SHP77 (cell line): ENCODE measurements around the gene PCNX2.

Experiments used
- DNase-seq, 2 experiments: peaks; one replicate each; lab custom pipeline; 2025; lab: John Stamatoyannopoulos, UW

PCNX2 gene

DNA sequence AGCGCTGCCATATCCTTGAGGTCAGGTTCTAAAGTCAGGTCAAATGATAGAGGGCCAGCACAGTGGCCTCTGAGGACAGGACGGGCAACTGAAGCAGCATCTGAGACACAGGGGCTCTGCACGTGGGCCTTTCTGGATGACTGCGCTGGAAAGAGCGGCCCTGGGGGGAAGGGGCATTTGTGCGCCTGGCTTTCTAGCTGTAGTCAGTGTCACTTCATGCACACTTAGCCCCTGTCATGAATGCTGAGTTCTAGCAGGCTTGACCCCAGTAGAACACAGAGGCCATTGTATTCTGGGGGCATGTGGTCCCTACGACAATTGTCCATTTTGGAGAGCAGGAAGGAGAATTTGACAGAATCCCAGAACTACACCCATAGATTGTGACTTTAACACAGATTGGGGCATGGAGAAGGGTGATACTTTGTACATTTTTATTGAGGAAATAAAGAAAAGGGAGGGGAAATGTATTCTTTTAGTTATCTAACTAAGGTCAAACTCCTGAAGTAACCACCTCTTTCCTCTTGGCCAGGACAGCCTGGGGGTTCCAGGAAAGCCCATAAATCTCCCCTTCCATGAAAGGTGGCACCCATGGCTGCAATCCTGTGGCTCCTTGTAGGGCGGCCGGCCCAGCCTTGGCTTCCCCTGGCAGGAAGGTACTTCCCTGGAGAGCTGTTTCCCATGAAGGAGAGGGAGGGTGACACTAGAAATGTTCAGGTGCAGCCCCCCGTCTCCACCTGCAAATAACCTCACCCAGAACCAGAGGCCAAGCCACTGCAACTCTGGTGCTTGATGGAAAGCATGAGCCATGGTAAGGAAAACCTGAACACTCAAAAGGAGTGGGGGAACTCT lies 310.7 kb downstream of the PCNX2 start:
- DNase-seq = no peak

DNA sequence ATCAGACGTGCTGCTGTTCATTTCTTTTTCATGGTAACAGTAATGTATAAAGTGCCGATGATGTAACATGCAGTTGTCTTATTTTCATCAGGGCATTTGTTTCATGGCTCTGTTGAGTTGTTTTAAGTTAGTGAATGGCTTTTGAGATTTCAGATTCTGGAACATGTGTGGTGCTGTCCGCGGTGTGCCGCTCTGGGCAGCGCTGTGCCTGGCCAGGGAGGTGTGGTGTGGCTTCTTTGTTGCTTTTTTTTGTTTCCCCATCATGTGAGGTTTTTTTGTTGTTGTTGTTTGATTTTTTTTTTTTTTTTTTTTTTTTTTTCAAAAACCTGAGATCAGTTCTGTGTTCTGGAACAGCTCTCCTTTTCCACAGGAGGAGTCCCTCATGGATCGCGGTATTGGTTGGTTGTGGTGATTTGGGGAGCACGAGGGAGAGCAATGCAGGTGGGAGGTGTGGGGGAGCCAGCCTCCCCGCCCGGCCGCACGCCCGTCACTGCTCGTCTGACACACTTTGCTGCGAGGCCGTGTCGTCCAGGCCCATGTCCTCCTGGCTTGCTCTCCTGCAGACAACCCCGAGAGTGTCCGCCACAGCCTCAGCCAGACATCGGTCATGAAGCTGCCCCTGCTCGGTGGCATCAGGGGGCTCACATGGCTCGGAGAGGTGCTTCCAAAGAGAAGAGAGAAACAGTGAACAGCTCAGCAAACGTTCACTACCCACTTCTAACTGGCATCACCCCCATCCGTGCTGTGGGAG lies 311.5 kb downstream of the PCNX2 start:
- DNase-seq = no peak

DNA sequence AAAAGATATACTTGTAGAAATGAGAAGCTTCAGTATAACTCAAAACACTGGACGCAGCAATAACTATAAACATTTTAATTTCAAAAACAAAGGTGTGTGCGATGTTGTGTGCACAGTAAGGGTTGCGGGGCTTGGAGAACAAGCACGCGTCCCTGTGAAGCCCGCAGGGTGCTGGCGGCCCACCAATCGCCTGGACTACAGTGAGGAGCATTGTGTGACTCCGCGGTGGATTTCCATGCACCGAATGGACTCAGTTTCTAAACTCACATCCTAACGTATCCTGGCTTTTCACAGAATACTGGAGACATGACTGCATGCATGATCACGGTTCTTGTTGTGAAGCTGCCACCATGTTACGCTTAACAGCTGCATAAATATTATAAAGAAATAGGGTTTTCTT lies 312.1 kb downstream of the PCNX2 start:
- no peak for DNase-seq

DNA sequence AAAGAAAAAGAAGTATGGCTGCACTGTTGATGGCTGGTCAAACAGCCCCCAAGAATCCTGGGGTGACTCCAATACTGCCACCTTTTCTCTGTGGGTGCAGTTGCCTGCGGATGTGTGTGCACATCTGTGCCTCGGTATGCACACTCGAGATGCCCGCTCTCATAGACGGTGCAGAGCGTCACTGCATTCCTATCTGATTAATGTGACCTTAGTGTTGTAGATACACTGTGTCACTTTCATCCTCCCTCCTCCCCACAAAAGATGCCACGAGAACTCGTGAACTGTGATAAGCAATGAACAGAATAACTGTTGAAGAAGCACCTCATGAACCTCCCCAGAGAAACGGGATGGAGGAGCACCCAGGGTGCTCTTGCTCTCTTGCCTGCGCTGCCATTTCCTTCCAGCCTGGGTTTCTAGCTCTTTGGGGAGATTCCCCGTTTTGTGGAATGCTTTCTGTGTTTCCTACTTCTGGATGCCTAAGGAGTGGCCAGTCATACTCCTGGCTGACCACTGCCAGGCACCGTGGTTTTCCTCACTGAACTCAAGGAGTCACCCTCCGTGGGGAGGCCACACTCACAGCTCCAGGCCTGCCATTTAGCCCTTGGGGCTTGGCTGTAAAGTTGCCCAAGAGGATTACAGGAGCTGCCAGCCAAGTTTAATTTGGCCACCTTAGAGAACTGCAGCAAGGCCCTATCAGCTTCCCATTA lies 313.1 kb downstream of the PCNX2 start:
- no peak for DNase-seq

DNA sequence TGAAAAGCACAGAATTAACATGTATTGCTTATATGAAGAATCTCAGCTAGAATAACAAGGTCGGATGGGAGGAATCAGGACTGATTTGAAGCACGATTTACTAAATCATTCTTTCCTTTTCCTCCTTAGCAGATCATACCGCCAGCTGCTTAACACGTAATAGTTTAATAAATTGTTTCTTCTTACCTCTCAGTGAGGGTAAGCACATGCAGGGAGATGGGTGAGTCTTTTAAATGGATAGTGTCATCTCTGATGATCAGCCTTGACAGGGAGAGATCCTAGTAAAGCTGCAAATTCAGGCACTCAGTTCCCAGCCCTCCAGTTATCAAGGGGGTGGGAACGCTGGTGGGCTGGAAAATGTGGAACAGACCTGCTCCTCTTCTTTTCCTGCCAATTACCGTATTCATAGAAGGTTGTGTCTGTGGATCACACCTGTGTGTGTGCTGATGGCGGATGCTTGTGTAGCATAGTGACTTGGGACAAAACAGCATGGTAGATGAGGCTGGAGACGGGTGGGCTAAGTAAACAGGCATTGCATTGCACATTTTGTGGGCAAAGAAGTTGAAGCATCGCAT lies 314.5 kb downstream of the PCNX2 start:
- no peak for DNase-seq

DNA sequence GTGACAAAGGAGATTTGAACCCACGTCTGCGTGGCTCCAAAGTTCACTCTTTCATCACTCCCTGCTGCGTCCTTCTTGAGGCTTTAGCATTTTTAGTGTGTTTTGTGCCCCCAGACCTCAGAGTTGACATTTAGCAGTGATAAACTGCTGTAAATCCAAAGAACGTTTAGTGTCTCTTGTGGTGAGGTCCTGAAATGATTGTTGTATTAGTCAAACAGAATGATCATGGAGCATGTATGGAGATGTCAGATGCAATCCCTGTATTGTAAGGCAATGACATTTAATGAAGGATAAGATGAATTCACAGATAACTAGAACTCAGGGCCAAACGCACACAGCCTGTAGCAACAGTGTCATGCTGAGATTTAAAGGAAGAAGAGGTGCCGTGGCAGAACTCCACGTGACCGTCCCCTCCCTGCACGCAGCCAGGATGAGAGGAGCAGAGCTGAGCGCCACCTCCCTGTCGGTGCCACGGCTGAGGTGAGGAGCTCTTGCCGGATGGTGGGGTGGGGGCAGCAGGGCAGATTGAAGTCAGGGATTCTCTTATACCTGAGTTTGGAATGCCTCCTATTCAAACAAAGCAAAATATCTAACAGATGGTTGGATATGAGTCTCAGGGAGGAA lies 315.1 kb downstream of the PCNX2 start:
- no peak for DNase-seq

DNA sequence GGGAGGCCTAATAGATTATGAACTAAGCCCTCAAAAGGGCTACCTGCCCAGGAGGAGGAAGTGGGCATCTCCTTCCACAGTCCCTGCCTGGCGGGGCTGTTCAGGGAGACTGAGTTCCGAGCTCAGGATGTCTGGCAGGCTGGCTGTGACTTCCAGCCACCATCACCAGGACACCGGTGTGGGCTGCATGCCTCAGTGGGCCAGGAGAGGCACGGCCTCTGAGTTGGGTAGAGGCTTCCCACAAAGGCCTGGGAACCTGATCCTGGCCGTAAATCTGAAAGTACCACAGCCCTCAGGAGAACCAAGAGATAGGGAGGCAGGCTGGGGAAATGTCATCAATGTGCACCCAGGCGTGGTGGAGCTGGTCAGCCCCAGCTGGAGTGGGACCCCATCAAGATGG lies 316.0 kb downstream of the PCNX2 start:
- no peak for DNase-seq

DNA sequence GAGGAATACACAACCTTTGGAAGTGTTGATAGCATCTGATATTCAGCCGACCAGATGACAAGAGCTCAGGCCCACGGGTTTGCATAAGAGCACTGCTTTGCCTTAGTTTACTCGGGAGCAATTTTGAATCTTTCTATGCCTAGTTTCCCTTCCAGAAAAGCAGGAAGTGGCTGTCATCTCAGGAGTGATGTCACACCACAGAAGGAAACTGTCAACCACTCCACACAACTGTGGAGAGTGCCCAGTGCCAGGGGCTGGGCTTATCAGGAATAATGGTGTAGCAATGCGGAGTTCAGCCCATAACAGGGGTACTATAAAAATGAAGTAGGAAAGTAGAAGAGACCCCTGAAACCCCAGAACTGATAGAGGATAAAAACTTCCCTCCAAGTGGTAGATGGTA lies 316.7 kb downstream of the PCNX2 start:
- DNase-seq = no peak

DNA sequence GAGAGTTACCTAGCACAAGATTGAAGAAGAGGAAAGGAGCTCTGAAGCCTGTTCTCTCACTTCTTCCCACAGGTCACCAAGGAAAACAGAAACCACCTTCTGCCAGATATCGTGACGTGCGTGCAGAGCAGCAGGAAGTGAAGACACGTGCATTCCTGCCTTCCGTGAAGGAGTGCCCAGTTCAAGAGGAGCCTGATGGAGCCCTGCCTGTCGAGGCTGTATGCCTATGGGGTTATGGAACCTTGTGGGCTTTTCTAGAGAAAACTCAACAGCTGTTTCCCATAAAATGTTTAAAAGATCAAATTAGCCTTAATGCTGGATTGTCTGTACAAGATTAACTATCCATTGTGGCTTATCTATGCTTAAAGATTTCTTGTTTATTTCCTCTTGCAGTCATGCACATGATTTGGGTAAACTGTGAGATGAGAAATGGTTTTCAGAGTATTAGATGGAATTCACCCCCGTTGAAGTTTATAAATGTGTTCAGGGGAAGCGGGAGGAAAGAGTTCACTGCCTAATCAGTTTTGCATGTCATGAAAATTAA lies 317.4 kb downstream of the PCNX2 start:
- no peak for DNase-seq

DNA sequence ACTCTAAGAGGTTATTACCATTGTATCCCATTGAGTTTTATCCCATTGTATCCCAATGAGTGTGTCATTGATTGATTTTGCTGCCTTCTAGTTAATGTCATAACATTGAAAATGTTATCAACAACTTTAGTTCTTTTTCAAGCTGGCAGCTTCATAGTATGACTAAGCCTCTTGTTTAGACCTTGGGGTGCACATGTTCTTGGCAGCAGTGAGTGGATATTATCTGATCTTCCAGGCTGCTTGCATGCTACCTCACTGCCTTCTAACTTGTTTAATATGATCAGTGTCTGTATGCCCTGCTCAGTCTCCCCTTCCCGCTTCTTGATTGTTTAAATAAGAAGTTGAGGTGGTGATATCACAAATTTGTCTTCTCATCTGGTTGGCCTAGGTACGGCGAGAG lies 320.6 kb downstream of the PCNX2 start:
- DNase-seq = no peak

DNA sequence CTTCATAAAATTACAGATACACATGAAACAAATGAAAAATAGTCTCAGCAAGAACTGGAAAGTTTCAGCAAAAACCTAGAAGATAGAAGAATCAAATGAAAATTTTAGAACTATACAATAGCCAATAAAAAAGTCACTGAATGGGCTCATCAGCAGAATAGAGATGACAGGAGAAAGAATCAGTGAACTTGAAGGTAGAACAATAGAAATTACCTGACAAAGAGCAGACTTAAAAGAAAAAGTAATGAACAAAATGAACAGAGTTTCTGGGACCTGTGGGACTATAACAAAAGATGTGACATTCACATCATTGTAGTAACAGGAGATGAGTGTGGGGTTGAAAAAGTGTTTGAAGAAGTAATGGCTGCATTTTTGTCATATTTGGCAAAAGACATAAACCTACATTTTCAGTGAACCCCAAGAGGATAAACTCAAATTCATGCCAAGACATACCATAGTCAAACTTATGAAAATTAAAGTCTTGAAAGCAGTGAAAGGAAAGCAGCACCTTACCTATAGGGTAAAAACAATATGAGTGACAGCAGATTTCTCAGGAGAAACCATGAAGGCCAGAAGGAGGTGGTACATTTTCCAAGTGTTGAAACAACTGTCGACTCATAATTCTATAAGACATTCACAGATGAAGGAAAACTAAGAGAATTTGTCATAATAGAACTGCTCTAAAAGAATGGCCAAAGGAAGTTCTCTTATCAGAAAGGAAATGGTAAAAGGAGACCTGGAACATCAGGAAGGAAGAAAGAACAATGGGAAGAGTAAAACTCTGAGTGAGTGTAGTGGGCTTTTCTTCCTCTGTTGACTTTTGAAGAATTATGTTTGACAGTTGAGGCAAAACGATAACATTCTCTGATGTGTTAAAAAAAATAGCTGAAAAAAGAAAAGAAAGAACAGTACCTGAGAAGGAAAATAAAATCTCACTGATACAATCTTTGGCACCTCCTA lies 321.6 kb downstream of the PCNX2 start:
- DNase-seq = no peak

DNA sequence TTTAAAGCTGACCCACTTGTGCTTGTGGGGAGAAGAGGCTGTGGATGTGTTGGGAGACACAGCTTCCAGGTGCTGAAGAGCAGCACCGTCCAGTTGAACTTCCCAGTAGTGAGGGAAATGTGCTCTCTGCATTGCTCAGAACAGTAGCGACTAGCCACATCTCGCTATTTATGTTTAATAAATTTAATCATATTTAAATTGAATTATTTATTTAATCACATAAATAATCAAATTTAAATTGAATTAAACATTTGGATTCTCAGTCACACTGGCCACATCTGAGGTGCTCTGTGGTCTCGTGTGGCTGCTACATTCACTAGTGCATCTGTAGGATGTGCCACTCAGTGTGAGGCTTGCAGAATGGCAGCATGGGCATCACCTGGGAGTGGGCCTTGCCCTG lies 325.0 kb downstream of the PCNX2 start:
- DNase-seq = no peak

DNA sequence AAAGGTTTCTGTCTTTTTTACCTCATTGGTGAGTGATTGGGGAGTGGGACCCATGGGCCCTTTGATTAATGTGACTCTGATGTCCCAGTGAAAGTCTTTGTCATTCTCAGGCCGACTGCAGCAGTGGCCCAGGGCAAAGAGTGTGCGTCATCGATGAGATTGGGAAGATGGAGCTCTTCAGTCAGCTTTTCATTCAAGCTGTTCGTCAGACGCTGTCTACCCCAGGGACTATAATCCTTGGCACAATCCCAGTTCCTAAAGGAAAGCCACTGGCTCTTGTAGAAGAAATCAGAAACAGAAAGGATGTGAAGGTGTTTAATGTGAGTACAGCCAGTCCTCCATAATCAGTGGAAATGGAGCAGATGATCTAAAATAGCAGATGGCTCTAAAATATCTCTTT lies 325.7 kb downstream of the PCNX2 start:
- no peak for DNase-seq

DNA sequence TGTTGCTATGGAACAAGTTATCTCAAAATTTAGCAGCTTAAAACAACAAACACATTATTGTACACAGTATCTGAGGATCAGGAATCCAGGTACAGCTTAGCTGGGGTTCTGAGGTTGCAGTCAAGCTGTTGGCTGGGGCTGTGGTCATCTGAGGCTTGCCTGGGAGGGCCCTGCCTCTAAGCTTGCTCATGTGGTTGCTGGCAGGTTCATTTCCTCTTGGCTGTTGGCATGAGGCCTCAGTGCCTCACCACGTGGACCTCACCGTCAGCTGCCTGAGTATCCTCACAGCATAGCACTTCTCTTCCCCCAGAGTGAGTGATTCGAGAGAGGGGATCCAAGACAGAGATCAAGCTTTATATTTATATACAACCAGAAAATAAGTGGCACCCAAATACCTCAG lies 326.6 kb downstream of the PCNX2 start:
- DNase-seq = no peak

DNA sequence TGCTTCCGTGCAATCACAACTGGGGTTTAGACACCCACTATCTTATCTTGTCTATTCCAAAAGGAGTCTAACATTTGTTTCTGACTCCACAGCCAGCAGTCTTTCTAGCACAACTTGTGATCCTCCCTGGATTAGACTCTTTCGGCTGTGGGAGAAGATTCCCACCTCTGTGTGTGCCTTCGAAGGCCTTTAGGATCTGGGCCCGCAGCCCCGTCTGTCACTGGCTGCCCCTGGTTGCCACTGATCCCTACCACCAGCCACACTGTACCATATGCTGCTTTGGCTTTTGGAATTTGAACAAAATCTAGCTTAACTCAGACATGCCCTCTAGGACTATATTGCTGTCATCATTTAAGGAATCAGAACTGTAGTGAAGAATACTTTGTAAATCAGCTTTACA lies 327.1 kb downstream of the PCNX2 start:
- DNase-seq = no peak

DNA sequence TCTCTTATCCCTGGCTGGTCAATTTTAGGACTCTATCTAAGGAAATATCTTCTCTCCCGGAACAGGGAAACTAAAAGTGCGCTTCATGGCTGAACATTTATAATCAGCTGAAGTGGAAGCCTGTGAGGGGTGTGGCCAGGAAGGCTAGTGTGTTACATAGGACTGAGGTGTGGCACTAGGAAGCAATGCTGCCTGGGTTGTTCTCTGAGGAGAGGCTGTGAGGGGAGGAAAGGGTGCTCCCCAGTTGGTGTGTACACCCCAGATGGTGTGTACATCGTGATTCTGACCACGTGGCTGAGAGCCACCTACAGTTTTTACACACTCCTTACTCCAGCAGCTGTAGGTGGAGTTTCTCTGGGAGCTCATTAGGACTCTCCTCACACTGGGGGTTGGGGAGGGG lies 328.9 kb downstream of the PCNX2 start:
- DNase-seq = no peak

DNA sequence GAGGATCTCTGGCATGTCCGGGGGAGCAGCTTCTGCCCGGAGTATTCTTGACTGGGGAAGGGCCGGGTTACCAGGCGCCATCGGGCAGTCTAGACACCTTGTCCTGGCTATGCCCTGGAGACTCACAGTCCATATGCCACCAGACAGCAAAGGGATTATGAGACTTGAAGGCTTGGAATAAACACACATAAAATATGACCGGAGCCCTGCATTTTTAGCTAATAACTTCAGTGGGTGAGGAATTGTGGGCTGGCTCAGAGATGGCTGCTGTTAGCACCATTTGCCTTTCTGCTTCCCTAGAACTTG lies 329.7 kb downstream of the PCNX2 start:
- no peak for DNase-seq

DNA sequence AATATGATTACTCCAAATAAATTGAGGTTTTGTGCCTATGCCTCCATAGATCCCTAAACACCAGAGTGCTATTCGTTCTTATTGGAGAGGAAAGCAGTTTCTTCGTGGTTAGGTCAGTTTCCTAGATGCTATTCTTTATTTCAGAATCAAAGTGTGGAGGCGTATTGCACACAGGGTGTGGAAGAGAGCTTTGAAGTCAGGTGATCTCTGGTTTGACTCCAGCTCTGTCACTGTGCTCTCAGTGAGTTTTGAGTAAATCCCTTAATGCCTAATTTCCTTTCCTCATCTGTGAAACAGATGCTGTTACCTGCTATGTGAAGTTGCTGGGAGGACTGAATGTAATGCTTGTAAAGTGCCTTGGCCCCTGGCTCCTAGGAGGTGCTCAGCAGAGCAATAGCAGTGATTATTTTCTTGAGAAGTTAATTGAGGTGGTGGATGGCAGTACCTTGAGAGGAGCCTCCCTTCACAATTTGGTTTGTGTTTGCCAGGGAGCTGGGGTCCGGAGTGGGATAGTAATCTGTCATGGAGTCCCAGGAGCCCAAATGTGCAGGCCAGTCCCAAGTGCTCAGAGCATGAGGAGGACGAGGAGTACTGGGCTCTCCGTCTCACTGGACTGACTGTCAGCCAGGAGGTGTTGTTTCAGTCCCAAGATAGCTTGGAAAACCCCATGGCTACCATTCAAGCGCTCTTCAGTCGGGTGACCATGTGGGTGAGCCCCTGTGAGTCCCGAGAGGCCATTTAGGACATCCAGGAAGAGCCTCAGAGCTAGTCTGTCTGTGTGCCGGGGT lies 330.2 kb downstream of the PCNX2 start:
- no peak for DNase-seq

DNA sequence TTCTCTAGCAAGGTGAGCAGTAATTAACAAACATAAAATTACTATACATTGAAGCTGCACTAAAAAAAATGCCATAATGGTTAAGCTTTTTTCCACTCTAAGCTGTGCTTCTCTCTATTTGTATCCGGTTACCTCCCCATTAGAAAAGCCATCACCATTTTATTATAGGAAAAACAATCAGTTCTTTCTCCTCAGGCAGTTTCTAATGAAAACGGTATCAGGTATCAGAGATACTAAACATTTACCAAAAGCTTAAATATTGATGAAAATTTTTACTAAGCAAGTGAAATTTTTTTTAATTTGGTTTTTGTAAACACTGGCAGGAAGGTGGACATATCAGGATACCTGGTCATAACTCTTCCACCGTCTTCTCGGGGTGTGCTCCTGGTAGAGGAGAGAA lies 330.9 kb downstream of the PCNX2 start:
- DNase-seq = no peak
